H1 (cell line): Measurements from ENCODE around the gene SBF2. TPM values are rescaled to one million over a fixed set of nuclear protein-coding genes. Genes with fewer than 3 reads are reported as not detected.

Experiments
- CTCF ChIA-PET: fragments of 300-600 bp; sonication (Branson Sonifier 250); formaldehyde crosslinking; loops from one replicate; lab custom pipeline; 2021; ENCODE audit not compliant: partially characterized antibody; lab: Charles Lee
- POLR2A ChIA-PET: fragments of 300-600 bp; sonication (Branson Sonifier 250); formaldehyde crosslinking; loops from one replicate; lab custom pipeline; 2021; ENCODE audit warnings: inconsistent platforms; ENCODE audit not compliant: partially characterized antibody; lab: Charles Lee
- DNase-seq, 2 experiments: peaks; one replicate each; pipeline versions ENCODE4 v3.0.0 to v3.0.0-alpha.2; 2010 to 2022; ENCODE audit warnings: low spot score in 2 of 2, low read depth in 1 of 2, mixed read lengths in 1 of 2
- FAIRE-seq: peaks from 2 replicates; lab custom pipeline; 2011; peaks lifted over from hg19 to GRCh38; lab: Jason Lieb, UNC
- H2AFZ ChIP-seq: 2 replicates; pipeline ENCODE4 v1.8.1; 2012; ENCODE audit warnings: low read length, inconsistent platforms
- H2AK5ac ChIP-seq: 2 replicates; pipeline ENCODE4 v1.6.1; 2013; ENCODE audit warnings: low read depth, low read length
- H2BK120ac ChIP-seq: replicated peaks from 2 replicates; pipeline ENCODE3; 2013; ENCODE audit warnings: low read depth, low read length, inconsistent platforms
- H2BK12ac ChIP-seq: 2 replicates; pipeline ENCODE4 v1.6.1; 2013; ENCODE audit warnings: low read depth, low read length
- H2BK15ac ChIP-seq: 2 replicates; pipeline ENCODE4 v1.6.1; 2013; ENCODE audit warnings: low read length
- H2BK20ac ChIP-seq: 2 replicates; pipeline ENCODE4 v1.6.1; 2013; ENCODE audit warnings: low read length
- H2BK5ac ChIP-seq: 2 replicates; pipeline ENCODE4 v1.6.1; 2013; ENCODE audit warnings: low read depth, low read length
- H3K14ac ChIP-seq: 2 replicates; pipeline ENCODE4 v1.6.1; 2013; ENCODE audit warnings: inconsistent platforms; ENCODE audit not compliant: insufficient read length
- H3K18ac ChIP-seq: 2 replicates; pipeline ENCODE4 v1.6.1; 2013; ENCODE audit warnings: low read length; ENCODE audit errors: extremely low read depth
- H3K23ac ChIP-seq: 2 replicates; pipeline ENCODE4 v1.6.1; 2013; ENCODE audit warnings: inconsistent platforms; ENCODE audit not compliant: insufficient read length
- H3K23me2 ChIP-seq: 2 replicates; pipeline ENCODE4 v1.6.1; 2013; ENCODE audit warnings: low read depth, low read length
- H3K27ac ChIP-seq: 2 replicates; pipeline ENCODE4 v1.6.1; 2011; ENCODE audit warnings: low read depth, low read length, inconsistent platforms
- H3K27me3 ChIP-seq, 4 experiments: replicated peaks in 1 of 4; 1 replicate in 1 of 4; 2 replicates in 3 of 4; pipeline versions ENCODE4 v1.6.1 to v1.8.1; 2011 to 2013; ENCODE audit warnings: low read length in 3 of 4, mild to moderate bottlenecking in 3 of 4, inconsistent platforms in 2 of 4, mixed read lengths in 2 of 4, moderate library complexity in 1 of 4; ENCODE audit not compliant: control insufficient read depth in 3 of 4, insufficient read depth in 3 of 4; ENCODE audit errors: extremely low read depth in 1 of 4
- H3K36me3 ChIP-seq, 4 experiments: 2 replicates each; pipeline versions ENCODE4 v1.6.1 to v1.8.1; 2011 to 2013; ENCODE audit warnings: mild to moderate bottlenecking in 4 of 4, low read length in 3 of 4, moderate library complexity in 2 of 4, control low read depth in 1 of 4, inconsistent platforms in 1 of 4; ENCODE audit not compliant: insufficient read depth in 4 of 4, control insufficient read depth in 2 of 4
- H3K4ac ChIP-seq: replicated peaks from 2 replicates; pipeline ENCODE3; 2013; ENCODE audit warnings: low read length, low read depth, mixed read lengths, inconsistent platforms; ENCODE audit not compliant: insufficient read length
- H3K4me1 ChIP-seq, 4 experiments: replicated peaks in 1 of 4; 1 replicate in 1 of 4; 2 replicates in 3 of 4; pipeline versions ENCODE4 v1.6.1 to v1.8.1; 2011 to 2013; ENCODE audit warnings: low read length in 3 of 4, inconsistent platforms in 2 of 4, mixed read lengths in 1 of 4; ENCODE audit not compliant: insufficient read depth in 4 of 4, control insufficient read depth in 3 of 4
- H3K4me2 ChIP-seq, 2 experiments: 2 replicates each; pipeline versions ENCODE4 v1.6.1 to v1.8.1; 2011 to 2013; ENCODE audit warnings: low read depth in 2 of 2, low read length in 2 of 2, control low read depth in 1 of 2, inconsistent platforms in 1 of 2, mild to moderate bottlenecking in 1 of 2; ENCODE audit not compliant: insufficient read depth in 1 of 2
- H3K4me3 ChIP-seq, 4 experiments: fragments of 200-600, 300-600 bp in 1 of 4; sonication (generic), shearing (Covaris generic), sonication (Bioruptor Twin) in 1 of 4; 2 replicates each; pipeline versions ENCODE4 v1.5.1 to v1.8.1; 2011 to 2016; ENCODE audit warnings: low read length in 4 of 4, low read depth in 3 of 4, control low read depth in 2 of 4, inconsistent platforms in 2 of 4, mild to moderate bottlenecking in 2 of 4, mixed read lengths in 1 of 4, moderate library complexity in 1 of 4; ENCODE audit not compliant: insufficient read depth in 2 of 4; ENCODE audit errors: extremely low read depth in 1 of 4
- H3K56ac ChIP-seq: replicated peaks from 2 replicates; pipeline ENCODE3; 2013; ENCODE audit warnings: low read depth, mild to moderate bottlenecking, mixed read lengths, low read length, inconsistent platforms; ENCODE audit not compliant: insufficient read length
- H3K79me1 ChIP-seq: 2 replicates; pipeline ENCODE4 v1.6.1; 2013; ENCODE audit warnings: low read depth, low read length, control low read depth
- H3K79me2 ChIP-seq, 2 experiments: 2 replicates each; pipeline versions ENCODE4 v1.6.1 to v1.8.1; 2012 to 2013; ENCODE audit warnings: low read length in 2 of 2, mild to moderate bottlenecking in 2 of 2, inconsistent platforms in 1 of 2; ENCODE audit not compliant: insufficient read depth in 2 of 2, control insufficient read depth in 1 of 2
- H3K9ac ChIP-seq, 4 experiments: replicated peaks in 1 of 4; 1 replicate in 1 of 4; 2 replicates in 3 of 4; pipeline versions ENCODE4 v1.6.1 to v1.8.1; 2011 to 2013; ENCODE audit warnings: low read depth in 3 of 4, low read length in 3 of 4, control low read depth in 2 of 4, mild to moderate bottlenecking in 2 of 4, moderate library complexity in 2 of 4, inconsistent platforms in 1 of 4; ENCODE audit errors: extremely low read depth in 1 of 4
- H3K9me3 ChIP-seq, 2 experiments: 2 replicates each; pipeline versions ENCODE4 v1.6.1 to v1.8.1; 2012 to 2013; ENCODE audit warnings: mild to moderate bottlenecking in 2 of 2, moderate library complexity in 2 of 2, control low read depth in 1 of 2, inconsistent platforms in 1 of 2, low read depth in 1 of 2, low read length in 1 of 2, mixed read lengths in 1 of 2; ENCODE audit not compliant: insufficient read depth in 2 of 2
- H4K20me1 ChIP-seq, 2 experiments: replicated peaks in 1 of 2; 2 replicates each; pipeline versions ENCODE3 to v1.8.1; 2011 to 2013; ENCODE audit warnings: inconsistent platforms in 2 of 2, low read length in 2 of 2, mild to moderate bottlenecking in 1 of 2; ENCODE audit not compliant: insufficient read depth in 2 of 2, control insufficient read depth in 1 of 2
- H4K5ac ChIP-seq: 2 replicates; pipeline ENCODE4 v1.6.1; 2013; ENCODE audit warnings: low read length, low read depth, mixed read lengths, inconsistent platforms; ENCODE audit not compliant: insufficient read length
- H4K8ac ChIP-seq: 2 replicates; pipeline ENCODE4 v1.8.0; 2013; ENCODE audit warnings: mild to moderate bottlenecking, moderate library complexity, low read length, inconsistent platforms; ENCODE audit not compliant: insufficient read depth; ENCODE audit errors: extremely low read depth
- H4K91ac ChIP-seq: replicated peaks from 2 replicates; pipeline ENCODE3; 2013; ENCODE audit warnings: low read length, mixed read lengths, inconsistent platforms; ENCODE audit not compliant: insufficient read length
- BRCA1 ChIP-seq: IDR thresholded peaks from 2 replicates; pipeline ENCODE4 v1.6.1; 2012; ENCODE audit warnings: low read depth, low read length, improper control_type of control experiment
- CBX8 ChIP-seq: fragments of 300-800, 300-1000 bp; sonication (generic); IDR thresholded peaks from 2 replicates; pipeline ENCODE4 v1.7.1; 2016; ENCODE audit warnings: low read depth, low read length, borderline replicate concordance
- CEBPB ChIP-seq: IDR thresholded peaks from 2 replicates; pipeline ENCODE4 v1.6.1; 2012; ENCODE audit warnings: low read depth, low read length
- CHD1 ChIP-seq: IDR thresholded peaks from 2 replicates; pipeline ENCODE4 v1.6.1; 2012; ENCODE audit warnings: low read depth, low read length, improper control_type of control experiment
- CHD2 ChIP-seq: IDR thresholded peaks from 2 replicates; pipeline ENCODE4 v1.6.1; 2012; ENCODE audit warnings: low read length, improper control_type of control experiment
- HDAC2 ChIP-seq, 2 experiments: fragments of 300-600 bp in 1 of 2; sonication (generic) in 1 of 2; IDR thresholded peaks; 2 replicates each; pipeline ENCODE4 v1.6.1; 2011 to 2012; ENCODE audit warnings: low read depth in 2 of 2, low read length in 2 of 2, mild to moderate bottlenecking in 2 of 2, moderate library complexity in 2 of 2, borderline replicate concordance in 1 of 2, inconsistent platforms in 1 of 2
- KDM5A ChIP-seq: fragments of 200-600 bp; IDR thresholded peaks from 2 replicates; pipeline ENCODE4 v1.7.1; 2012; ENCODE audit warnings: mild to moderate bottlenecking, low read length, inconsistent platforms, mixed read lengths
- MAX ChIP-seq: IDR thresholded peaks from 2 replicates; pipeline ENCODE4 v1.6.1; 2012; ENCODE audit warnings: inconsistent platforms
- PHF8 ChIP-seq: fragments of 200-600 bp; sonication (generic); conservative IDR thresholded peaks from 2 replicates; pipeline ENCODE4 v1.7.1; 2012; ENCODE audit warnings: low read depth, mild to moderate bottlenecking, inconsistent platforms, low read length, moderate library complexity
- POLR2A ChIP-seq, 2 experiments: IDR thresholded peaks; 1 replicate in 1 of 2; 2 replicates in 1 of 2; pipeline ENCODE4 v1.6.1; 2011; ENCODE audit warnings: low read depth in 2 of 2, low read length in 2 of 2, mild to moderate bottlenecking in 2 of 2; ENCODE audit errors: control extremely low read depth in 1 of 2
- RNF2 ChIP-seq: fragments of 200-900, 300-1000 bp; sonication (generic); IDR thresholded peaks from 2 replicates; pipeline ENCODE4 v1.7.1; 2016; ENCODE audit warnings: borderline replicate concordance, low read depth, mild to moderate bottlenecking, antibody characterized with exemption, low read length; ENCODE audit not compliant: poor library complexity, severe bottlenecking; ENCODE audit errors: missing control alignments
- RXRA ChIP-seq: IDR thresholded peaks from 2 replicates; pipeline ENCODE4 v1.6.1; 2011; ENCODE audit warnings: low read depth, mild to moderate bottlenecking, low read length, moderate library complexity; ENCODE audit not compliant: insufficient read depth
- SP1 ChIP-seq: IDR thresholded peaks from 2 replicates; pipeline ENCODE4 v1.6.1; 2011; ENCODE audit warnings: low read depth, low read length
- SP4 ChIP-seq: IDR thresholded peaks from 2 replicates; pipeline ENCODE4 v1.6.1; 2012; ENCODE audit warnings: low read length, inconsistent platforms
- WGBS, 2 experiments: shearing (Covaris generic) in 1 of 2; methylation state at CpG; one replicate each; pipeline versions ENCODE4 v1.1.6 to v1.1.7; 2013 to 2015; ENCODE audit warnings: low lambda C conversion rate in 2 of 2, mixed read lengths in 2 of 2, inconsistent platforms in 1 of 2, low coverage in 1 of 2, missing lambda C conversion rate in 1 of 2; ENCODE audit not compliant: insufficient replicate concordance in 2 of 2, insufficient coverage in 1 of 2, insufficient read length in 1 of 2; ENCODE audit errors: extremely low coverage in 1 of 2, missing lambda C conversion rate in 1 of 2; 5-methylcytosine and 5-hydroxymethylcytosine counted together
- polyA plus RNA-seq, 7 experiments: library from polyadenylated mRNA; depleted of rRNA in 3 of 7; stranded (reverse) in 5 of 7; unstranded in 2 of 7; fragments of >200 nt in 5 of 7; fragments of 200-250 nt in 2 of 7; gene quantifications; 1 replicate in 5 of 7; 2 replicates in 1 of 7; 4 replicates in 1 of 7; pipeline versions ENCODE4 v1.2.1 to v1.2.3, GENCODE V29; 2011 to 2013; ENCODE audit warnings: missing spikeins in 2 of 7, mixed read lengths in 2 of 7
- total RNA-seq: library from RNA; stranded (reverse); fragmentation: NEBNext Ultra II Directional; extraction: Animal tissue kit (Norgen Biotek cat#: 25700); gene quantifications from 2 replicates; pipeline ENCODE4 v1.2.1, GENCODE V29; 2021

SBF2 gene
- total and polyA plus RNA-seq, 2 of the 8 experiments (the other 6 are each of a cell fraction or from before 2014, with no cell fraction given): 36.7 to 50.5 TPM

- Histone ChIP-seq H4K20me1 (no peaks in the 10 kb centered on the region), H3K79me2 (no peaks in the 10 kb centered on the region), H3K27me3 (no peaks in the 10 kb centered on the region), H3K56ac (no peak overlapping the region), H2BK15ac (no peak overlapping the region), H2BK12ac (no peak overlapping the region), H3K79me1 (no peaks in the 10 kb centered on the region), H4K5ac (no peak overlapping the region), H3K9ac (no peak overlapping the region), H4K8ac (no peak overlapping the region), H3K9me3 (no peaks in the 10 kb centered on the region), H3K4ac (no peak overlapping the region), H3K36me3 (no peaks in the 10 kb centered on the region; a peak in 3 of 8 replicates), H3K23ac (no peak overlapping the region), H2BK120ac (no peak overlapping the region), H2AFZ (no peak overlapping the region), H3K23me2 (no peaks in the 10 kb centered on the region), H2AK5ac (no peak overlapping the region), H3K4me3 (no peak overlapping the region), H2BK20ac (no peak overlapping the region), H4K91ac (no peak overlapping the region), H2BK5ac (no peak overlapping the region), H3K27ac (no peak overlapping the region), H3K14ac (no peak overlapping the region), H3K4me1 (no peaks in the 10 kb centered on the region), H3K18ac (no peak overlapping the region), H3K4me2 (no peak overlapping the region)
- ChIA-PET CTCF (interaction anchor here (0.7 to 0.8 kb wide), 2 partner anchors 9 to 552 kb away, joined by 3 to 4 read pairs; no protein-coding TSS in a partner anchor), POLR2A (no interaction called here)
- DNase-seq (no peak), FAIRE-seq (no peak)
- WGBS, 2 experiments: 97% methylated on average over 3 of the region's 3 CpGs; no CpG with 5 or more reads in 1 of the 2 experiments
- TF ChIP-seq RXRA (no peak), PHF8 (no peak), CHD2 (no peak), SP1 (no peak), CEBPB (no peak), CBX8 (no peak), CHD1 (no peak), POLR2A (IDR thresholded peaks at IDR 0.05; ENCODE audit: control extremely low read depth in 1 of 2, low read depth in 2 of 2, low read length in 2 of 2) (no peak), RNF2 (no peak), MAX (no peak), KDM5A (no peak), BRCA1 (no peak), HDAC2 (IDR thresholded peaks at IDR 0.05; ENCODE audit: borderline replicate concordance in 1 of 2, low read depth in 2 of 2, low read length in 2 of 2) (no peak), SP4 (no peak)
These were observed 301.7 kb downstream of the SBF2 start for GRCh38 chr11:9992306-9992705.
